ENCODE measurements around the gene DNM2. TPM values are rescaled to one million over a fixed set of nuclear protein-coding genes. Genes with fewer than 3 reads are reported as not detected.
A peak's percentile ranks its signal among the peaks of the same experiment; 100 is the strongest.

Gene DNM2
- total and polyA plus RNA-seq, 2 of the 13 experiments (the other 11 are each of a cell fraction or from before 2014, with no cell fraction given), result 41.7 to 59.8 TPM

GRCh38 chr19:10717356-10718204 lies at the start of gene DNM2 (continued):
- TF ChIP-seq, protein P1, sequence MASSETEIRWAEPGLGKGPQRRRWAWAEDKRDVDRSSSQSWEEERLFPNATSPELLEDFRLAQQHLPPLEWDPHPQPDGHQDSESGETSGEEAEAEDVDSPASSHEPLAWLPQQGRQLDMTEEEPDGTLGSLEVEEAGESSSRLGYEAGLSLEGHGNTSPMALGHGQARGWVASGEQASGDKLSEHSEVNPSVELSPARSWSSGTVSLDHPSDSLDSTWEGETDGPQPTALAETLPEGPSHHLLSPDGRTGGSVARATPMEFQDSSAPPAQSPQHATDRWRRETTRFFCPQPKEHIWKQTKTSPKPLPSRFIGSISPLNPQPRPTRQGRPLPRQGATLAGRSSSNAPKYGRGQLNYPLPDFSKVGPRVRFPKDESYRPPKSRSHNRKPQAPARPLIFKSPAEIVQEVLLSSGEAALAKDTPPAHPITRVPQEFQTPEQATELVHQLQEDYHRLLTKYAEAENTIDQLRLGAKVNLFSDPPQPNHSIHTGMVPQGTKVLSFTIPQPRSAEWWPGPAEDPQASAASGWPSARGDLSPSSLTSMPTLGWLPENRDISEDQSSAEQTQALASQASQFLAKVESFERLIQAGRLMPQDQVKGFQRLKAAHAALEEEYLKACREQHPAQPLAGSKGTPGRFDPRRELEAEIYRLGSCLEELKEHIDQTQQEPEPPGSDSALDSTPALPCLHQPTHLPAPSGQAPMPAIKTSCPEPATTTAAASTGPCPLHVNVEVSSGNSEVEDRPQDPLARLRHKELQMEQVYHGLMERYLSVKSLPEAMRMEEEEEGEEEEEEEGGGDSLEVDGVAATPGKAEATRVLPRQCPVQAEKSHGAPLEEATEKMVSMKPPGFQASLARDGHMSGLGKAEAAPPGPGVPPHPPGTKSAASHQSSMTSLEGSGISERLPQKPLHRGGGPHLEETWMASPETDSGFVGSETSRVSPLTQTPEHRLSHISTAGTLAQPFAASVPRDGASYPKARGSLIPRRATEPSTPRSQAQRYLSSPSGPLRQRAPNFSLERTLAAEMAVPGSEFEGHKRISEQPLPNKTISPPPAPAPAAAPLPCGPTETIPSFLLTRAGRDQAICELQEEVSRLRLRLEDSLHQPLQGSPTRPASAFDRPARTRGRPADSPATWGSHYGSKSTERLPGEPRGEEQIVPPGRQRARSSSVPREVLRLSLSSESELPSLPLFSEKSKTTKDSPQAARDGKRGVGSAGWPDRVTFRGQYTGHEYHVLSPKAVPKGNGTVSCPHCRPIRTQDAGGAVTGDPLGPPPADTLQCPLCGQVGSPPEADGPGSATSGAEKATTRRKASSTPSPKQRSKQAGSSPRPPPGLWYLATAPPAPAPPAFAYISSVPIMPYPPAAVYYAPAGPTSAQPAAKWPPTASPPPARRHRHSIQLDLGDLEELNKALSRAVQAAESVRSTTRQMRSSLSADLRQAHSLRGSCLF (CRISPR knock-in tag; IDR thresholded peaks at IDR 0.05; ENCODE audit: borderline replicate concordance), result no peak
- TF ChIP-seq MEIS2 (CRISPR knock-in tag; IDR thresholded peaks at IDR 0.05) (0 out of 2 replicates have a peak, but pooled peaks have one; percentile 84), PHB2 (IDR thresholded peaks at IDR 0.05; ENCODE audit: partially characterized antibody) (no peak), CHD2 (IDR thresholded peaks at IDR 0.05; ENCODE audit: low read depth, low read length) (peak; percentile 87), SMAD1 (CRISPR knock-in tag; IDR thresholded peaks at IDR 0.05; ENCODE audit: borderline replicate concordance, low read depth) (peak; percentile 66; the same call in 1 of the 2 replicates), ZNF256 (CRISPR knock-in tag; conservative IDR thresholded peaks at IDR 0.05) (no peak), SUZ12 (IDR thresholded peaks at IDR 0.05; ENCODE audit: low read depth, low read length) (peak; percentile 64), ZNF281 (CRISPR knock-in tag; IDR thresholded peaks at IDR 0.05; ENCODE audit: borderline replicate concordance) (no peak), GPBP1L1 (CRISPR knock-in tag; IDR thresholded peaks at IDR 0.05) (no peak), THAP8 (CRISPR knock-in tag; IDR thresholded peaks at IDR 0.05; ENCODE audit: borderline replicate concordance) (no peak), MAZ (IDR thresholded peaks at IDR 0.05; ENCODE audit: borderline replicate concordance, low read depth, low read length) (no peak), MAZ (CRISPR knock-in tag; IDR thresholded peaks at IDR 0.05; ENCODE audit: low read depth) (peak; percentile 54; the same call in 1 of the 2 replicates), SETDB1 (CRISPR knock-in tag; IDR thresholded peaks at IDR 0.05; ENCODE audit: borderline replicate concordance) (no peak)
- TF ChIP-seq, protein P2, sequence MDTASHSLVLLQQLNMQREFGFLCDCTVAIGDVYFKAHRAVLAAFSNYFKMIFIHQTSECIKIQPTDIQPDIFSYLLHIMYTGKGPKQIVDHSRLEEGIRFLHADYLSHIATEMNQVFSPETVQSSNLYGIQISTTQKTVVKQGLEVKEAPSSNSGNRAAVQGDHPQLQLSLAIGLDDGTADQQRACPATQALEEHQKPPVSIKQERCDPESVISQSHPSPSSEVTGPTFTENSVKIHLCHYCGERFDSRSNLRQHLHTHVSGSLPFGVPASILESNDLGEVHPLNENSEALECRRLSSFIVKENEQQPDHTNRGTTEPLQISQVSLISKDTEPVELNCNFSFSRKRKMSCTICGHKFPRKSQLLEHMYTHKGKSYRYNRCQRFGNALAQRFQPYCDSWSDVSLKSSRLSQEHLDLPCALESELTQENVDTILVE (CRISPR knock-in tag; IDR thresholded peaks at IDR 0.05), result 0 out of 2 replicates have a peak, but pooled peaks have one; percentile 13
- TF ChIP-seq, protein P3, sequence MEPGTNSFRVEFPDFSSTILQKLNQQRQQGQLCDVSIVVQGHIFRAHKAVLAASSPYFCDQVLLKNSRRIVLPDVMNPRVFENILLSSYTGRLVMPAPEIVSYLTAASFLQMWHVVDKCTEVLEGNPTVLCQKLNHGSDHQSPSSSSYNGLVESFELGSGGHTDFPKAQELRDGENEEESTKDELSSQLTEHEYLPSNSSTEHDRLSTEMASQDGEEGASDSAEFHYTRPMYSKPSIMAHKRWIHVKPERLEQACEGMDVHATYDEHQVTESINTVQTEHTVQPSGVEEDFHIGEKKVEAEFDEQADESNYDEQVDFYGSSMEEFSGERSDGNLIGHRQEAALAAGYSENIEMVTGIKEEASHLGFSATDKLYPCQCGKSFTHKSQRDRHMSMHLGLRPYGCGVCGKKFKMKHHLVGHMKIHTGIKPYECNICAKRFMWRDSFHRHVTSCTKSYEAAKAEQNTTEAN (CRISPR knock-in tag; conservative IDR thresholded peaks at IDR 0.05), result no peak

All from HepG2 (cell line).